SK-N-SH (cell line): ENCODE measurements around the gene BNIP2.

Source experiments
- EZH2phosphoT487 ChIP-seq: fragments of 200-600 bp; sonication (generic); IDR thresholded peaks from 2 replicates; pipeline ENCODE4 v1.6.1; 2017; ENCODE audit warnings: low read depth, mixed run types, mild to moderate bottlenecking, antibody characterized with exemption, moderate library complexity, borderline replicate concordance
- RAD21 ChIP-seq: IDR thresholded peaks from 2 replicates; pipeline ENCODE4 v1.6.1; 2012; ENCODE audit warnings: mild to moderate bottlenecking, low read length
- RFX5 ChIP-seq: IDR thresholded peaks from 2 replicates; pipeline ENCODE4 v1.6.1; 2012; ENCODE audit warnings: mild to moderate bottlenecking, improper control_type of control experiment, low read length
- SIN3A ChIP-seq: IDR thresholded peaks from 2 replicates; pipeline ENCODE4 v1.6.1; 2012; ENCODE audit warnings: low read depth, mild to moderate bottlenecking, low read length, moderate library complexity, borderline replicate concordance
- SMC3 ChIP-seq: IDR thresholded peaks from 2 replicates; pipeline ENCODE4 v1.6.1; 2012; ENCODE audit warnings: low read depth, low read length, improper control_type of control experiment
- TF ChIP-seq, protein P1 (sequence below): fragments of 200-600 bp; sonication (generic); IDR thresholded peaks from 2 replicates; pipeline ENCODE4 v1.6.1; 2017; ENCODE audit warnings: antibody characterized with exemption, mild to moderate bottlenecking, moderate library complexity

DNA sequence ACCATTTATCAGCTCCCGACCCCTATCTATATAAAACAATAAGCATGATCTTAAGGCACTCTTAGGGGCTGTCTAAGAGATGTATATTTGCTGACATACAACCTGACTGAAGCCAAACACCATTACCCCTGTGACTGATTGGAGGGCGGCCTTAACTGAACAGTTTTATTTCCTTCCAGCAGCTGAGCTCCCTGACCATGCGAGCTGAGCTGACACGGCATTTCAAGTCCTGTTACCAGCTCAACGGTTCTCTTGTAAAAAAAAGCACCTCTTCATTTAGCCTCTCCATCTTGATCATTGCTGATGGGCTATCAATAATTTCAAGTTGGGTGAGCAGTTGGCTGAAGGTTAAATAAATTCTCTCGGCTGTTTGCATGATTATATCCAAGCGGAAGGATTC is 33.4 kb upstream of the BNIP2 start:
- TF ChIP-seq, protein P1, sequence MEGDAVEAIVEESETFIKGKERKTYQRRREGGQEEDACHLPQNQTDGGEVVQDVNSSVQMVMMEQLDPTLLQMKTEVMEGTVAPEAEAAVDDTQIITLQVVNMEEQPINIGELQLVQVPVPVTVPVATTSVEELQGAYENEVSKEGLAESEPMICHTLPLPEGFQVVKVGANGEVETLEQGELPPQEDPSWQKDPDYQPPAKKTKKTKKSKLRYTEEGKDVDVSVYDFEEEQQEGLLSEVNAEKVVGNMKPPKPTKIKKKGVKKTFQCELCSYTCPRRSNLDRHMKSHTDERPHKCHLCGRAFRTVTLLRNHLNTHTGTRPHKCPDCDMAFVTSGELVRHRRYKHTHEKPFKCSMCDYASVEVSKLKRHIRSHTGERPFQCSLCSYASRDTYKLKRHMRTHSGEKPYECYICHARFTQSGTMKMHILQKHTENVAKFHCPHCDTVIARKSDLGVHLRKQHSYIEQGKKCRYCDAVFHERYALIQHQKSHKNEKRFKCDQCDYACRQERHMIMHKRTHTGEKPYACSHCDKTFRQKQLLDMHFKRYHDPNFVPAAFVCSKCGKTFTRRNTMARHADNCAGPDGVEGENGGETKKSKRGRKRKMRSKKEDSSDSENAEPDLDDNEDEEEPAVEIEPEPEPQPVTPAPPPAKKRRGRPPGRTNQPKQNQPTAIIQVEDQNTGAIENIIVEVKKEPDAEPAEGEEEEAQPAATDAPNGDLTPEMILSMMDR, result no peak
- no peak for TF ChIP-seq SIN3A
- no peak for TF ChIP-seq RAD21
- TF ChIP-seq SMC3, result no peak
- TF ChIP-seq EZH2phosphoT487, result no peak
- no peak for TF ChIP-seq RFX5
